Measurements from ENCODE around the gene EXOSC7.

The EXOSC7 gene

DNA sequence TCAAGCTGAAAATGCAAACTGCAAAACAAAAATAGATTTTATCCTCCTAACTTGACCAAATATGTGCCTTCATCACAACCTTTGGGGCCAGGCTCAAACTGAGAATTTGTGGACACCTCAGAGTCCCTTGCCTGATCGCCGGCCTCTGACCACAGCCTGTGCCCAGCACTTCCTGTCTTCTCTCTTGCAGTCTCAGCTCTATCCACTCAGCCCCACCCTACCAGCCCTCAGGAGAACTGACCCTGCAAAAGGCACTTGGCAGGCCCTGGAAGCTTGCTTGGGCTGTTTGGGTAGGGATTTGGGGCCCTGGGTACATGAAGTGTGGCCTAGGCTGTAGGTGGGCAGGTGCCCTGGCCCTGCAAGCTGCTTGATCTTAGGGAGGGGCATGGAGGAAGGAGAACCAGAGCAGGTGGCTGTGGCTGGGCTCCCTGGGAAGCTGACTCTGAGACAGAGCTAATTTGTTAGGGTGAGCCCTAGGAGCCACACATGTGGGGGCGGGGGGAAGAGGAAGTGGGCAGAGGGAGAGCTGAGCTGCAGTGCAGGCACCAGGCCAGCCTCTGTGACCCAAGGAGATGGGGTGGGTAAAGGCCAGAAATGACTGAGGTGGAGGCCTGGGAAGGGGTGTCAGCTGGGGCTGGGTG, 58.7 kb downstream of the EXOSC7 start:
- TF ChIP-seq USF1 (IDR thresholded peaks at IDR 0.05) (no peak), EGR1 (IDR thresholded peaks at IDR 0.05) (no peak), ZBTB7A (IDR thresholded peaks at IDR 0.05; ENCODE audit: low read depth) (no peak), RAD21 (IDR thresholded peaks at IDR 0.05; ENCODE audit: low read depth) (no peak), EP300 (IDR thresholded peaks at IDR 0.05; ENCODE audit: borderline replicate concordance) (no peak), TAF1 (IDR thresholded peaks at IDR 0.05; ENCODE audit: low read depth) (no peak), CEBPB (IDR thresholded peaks at IDR 0.05) (no peak), REST (IDR thresholded peaks at IDR 0.05; ENCODE audit: low read depth) (no peak), FOXM1 (IDR thresholded peaks at IDR 0.05; ENCODE audit: borderline replicate concordance, low read depth) (no peak), TEAD4 (IDR thresholded peaks at IDR 0.05) (no peak), TCF12 (IDR thresholded peaks at IDR 0.05; ENCODE audit: low read depth) (no peak), YY1 (IDR thresholded peaks at IDR 0.05; ENCODE audit: low read depth) (no peak), NFIC (IDR thresholded peaks at IDR 0.05) (no peak), CREB1 (IDR thresholded peaks at IDR 0.05; ENCODE audit: low read depth) (no peak)
- TF ChIP-seq, protein P1, sequence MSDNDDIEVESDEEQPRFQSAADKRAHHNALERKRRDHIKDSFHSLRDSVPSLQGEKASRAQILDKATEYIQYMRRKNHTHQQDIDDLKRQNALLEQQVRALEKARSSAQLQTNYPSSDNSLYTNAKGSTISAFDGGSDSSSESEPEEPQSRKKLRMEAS (IDR thresholded peaks at IDR 0.05), result no peak

DNA sequence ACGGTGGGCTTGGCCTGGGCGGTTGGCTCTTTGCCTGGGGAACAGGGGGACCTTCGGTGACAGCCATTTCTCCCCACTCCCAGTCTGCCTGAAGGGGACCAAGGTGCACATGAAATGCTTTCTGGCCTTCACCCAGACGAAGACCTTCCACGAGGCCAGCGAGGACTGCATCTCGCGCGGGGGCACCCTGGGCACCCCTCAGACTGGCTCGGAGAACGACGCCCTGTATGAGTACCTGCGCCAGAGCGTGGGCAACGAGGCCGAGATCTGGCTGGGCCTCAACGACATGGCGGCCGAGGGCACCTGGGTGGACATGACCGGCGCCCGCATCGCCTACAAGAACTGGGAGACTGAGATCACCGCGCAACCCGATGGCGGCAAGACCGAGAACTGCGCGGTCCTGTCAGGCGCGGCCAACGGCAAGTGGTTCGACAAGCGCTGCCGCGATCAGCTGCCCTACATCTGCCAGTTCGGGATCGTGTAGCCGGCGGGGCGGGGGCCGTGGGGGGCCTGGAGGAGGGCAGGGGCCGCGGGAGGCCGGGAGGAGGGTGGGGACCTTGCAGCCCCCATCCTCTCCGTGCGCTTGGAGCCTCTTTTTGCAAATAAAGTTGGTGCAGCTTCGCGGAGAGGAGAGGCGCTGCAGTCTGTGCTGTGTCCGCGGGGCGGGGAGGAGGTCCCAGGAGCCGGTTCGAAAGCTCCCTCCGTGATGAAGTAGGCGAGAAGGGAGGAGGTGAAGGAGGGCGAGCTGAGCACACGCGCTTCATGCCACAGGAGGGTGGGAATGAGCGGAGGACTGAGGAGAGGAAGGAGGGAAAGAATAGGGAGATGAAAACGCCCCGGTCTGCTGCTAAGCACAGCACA, 59.6 kb downstream of the EXOSC7 start:
- TF ChIP-seq EGR1 (IDR thresholded peaks at IDR 0.05) (no peak), CREB1 (IDR thresholded peaks at IDR 0.05; ENCODE audit: low read depth) (no peak), RAD21 (IDR thresholded peaks at IDR 0.05; ENCODE audit: low read depth) (no peak)

DNA sequence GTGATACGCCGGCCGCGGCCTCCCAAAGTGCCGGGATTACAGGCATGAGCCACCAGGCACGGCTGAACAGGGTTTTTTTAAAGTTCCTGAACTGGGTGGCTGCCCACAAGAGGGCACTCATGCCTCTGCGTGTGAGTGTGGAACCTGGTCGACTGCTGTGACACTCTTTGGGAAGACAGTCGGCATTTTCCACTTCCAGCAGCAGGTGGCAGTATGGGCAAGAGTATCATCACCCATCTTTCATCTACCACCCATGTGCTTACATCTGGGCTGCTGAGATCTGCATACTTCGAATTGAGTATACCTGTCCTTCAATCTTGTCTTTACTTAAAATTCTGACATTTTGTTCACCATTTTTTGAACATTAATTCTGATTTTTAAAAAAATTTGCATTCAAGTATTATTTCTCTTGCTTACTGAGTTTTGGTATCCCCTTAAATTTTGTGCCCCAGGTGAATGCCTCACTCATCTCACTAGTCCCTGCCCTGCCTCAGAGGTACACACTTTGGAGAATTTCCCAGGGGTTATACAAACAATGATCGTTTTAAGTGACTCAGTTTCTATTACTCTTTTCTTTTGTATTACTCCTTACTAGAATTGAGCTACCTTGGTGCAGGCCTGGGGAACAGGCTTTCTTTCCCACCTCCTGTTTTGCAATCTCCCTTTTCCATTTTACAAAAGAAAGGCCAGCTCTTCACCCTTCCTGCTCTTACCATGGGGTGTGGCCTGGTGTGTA, 61.8 kb downstream of the EXOSC7 start:
- peak; percentile 59; the same call in 1 of the 2 replicates for TF ChIP-seq YY1 (IDR thresholded peaks at IDR 0.05; ENCODE audit: low read depth)
- TF ChIP-seq, protein P1 (IDR thresholded peaks at IDR 0.05), result peak; percentile 66
- no peak for TF ChIP-seq TAF1 (IDR thresholded peaks at IDR 0.05; ENCODE audit: low read depth)
- TF ChIP-seq CREB1 (IDR thresholded peaks at IDR 0.05; ENCODE audit: low read depth), result no peak
- no peak for TF ChIP-seq REST (IDR thresholded peaks at IDR 0.05; ENCODE audit: low read depth)
- 0 out of 2 replicates have a peak, but pooled peaks have one; percentile 16 for TF ChIP-seq USF1 (IDR thresholded peaks at IDR 0.05)
- TF ChIP-seq EGR1 (IDR thresholded peaks at IDR 0.05), result no peak
- TF ChIP-seq TEAD4 (IDR thresholded peaks at IDR 0.05), result no peak
- TF ChIP-seq CEBPB (IDR thresholded peaks at IDR 0.05), result no peak
- peak; percentile 94 for TF ChIP-seq RAD21 (IDR thresholded peaks at IDR 0.05; ENCODE audit: low read depth)
- TF ChIP-seq EP300 (IDR thresholded peaks at IDR 0.05; ENCODE audit: borderline replicate concordance), result no peak
- TF ChIP-seq TCF12 (IDR thresholded peaks at IDR 0.05; ENCODE audit: low read depth), result no peak
- TF ChIP-seq NFIC (IDR thresholded peaks at IDR 0.05), result no peak
- TF ChIP-seq ZBTB7A (IDR thresholded peaks at IDR 0.05; ENCODE audit: low read depth), result no peak
- TF ChIP-seq FOXM1 (IDR thresholded peaks at IDR 0.05; ENCODE audit: borderline replicate concordance, low read depth), result no peak

DNA sequence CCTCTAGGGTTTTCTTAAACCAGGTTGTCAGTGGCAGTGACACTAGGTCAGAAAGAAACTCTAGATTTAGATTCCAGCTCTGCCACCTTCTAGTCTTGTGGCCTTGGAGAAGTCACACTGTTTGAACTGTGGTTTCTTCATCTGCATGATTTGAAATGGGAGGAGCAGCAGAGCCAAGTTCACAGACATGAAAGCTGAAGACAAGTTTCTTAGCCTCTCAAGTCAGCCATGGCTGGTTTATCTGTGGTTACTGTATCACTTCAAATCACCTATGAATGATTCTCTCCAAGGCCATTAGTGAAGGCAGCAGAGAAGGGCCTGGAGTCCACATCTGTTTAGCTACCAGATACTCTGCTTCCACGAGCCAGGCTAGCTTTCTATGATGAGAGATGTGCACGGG, 65.6 kb downstream of the EXOSC7 start:
- TF ChIP-seq TAF1 (IDR thresholded peaks at IDR 0.05; ENCODE audit: low read depth), result no peak
- TF ChIP-seq CREB1 (IDR thresholded peaks at IDR 0.05; ENCODE audit: low read depth), result no peak
- TF ChIP-seq TCF12 (IDR thresholded peaks at IDR 0.05; ENCODE audit: low read depth), result no peak
- no peak for TF ChIP-seq TEAD4 (IDR thresholded peaks at IDR 0.05)
- no peak for TF ChIP-seq CEBPB (IDR thresholded peaks at IDR 0.05)
- TF ChIP-seq FOXM1 (IDR thresholded peaks at IDR 0.05; ENCODE audit: borderline replicate concordance, low read depth), result no peak
- TF ChIP-seq, protein P1 (IDR thresholded peaks at IDR 0.05), result no peak
- no peak for TF ChIP-seq EP300 (IDR thresholded peaks at IDR 0.05; ENCODE audit: borderline replicate concordance)
- no peak for TF ChIP-seq YY1 (IDR thresholded peaks at IDR 0.05; ENCODE audit: low read depth)
- no peak for TF ChIP-seq USF1 (IDR thresholded peaks at IDR 0.05)
- no peak for TF ChIP-seq ZBTB7A (IDR thresholded peaks at IDR 0.05; ENCODE audit: low read depth)
- TF ChIP-seq NFIC (IDR thresholded peaks at IDR 0.05), result no peak
- TF ChIP-seq RAD21 (IDR thresholded peaks at IDR 0.05; ENCODE audit: low read depth), result no peak
- no peak for TF ChIP-seq EGR1 (IDR thresholded peaks at IDR 0.05)
- TF ChIP-seq REST (IDR thresholded peaks at IDR 0.05; ENCODE audit: low read depth), result no peak
